SKM-1 (cell line): Measurements from ENCODE around the gene ZNF641.
"Not testable (repeated sequence)": the region's sequence is repeated elsewhere in the genome, so short reads cannot be mapped to it uniquely, and the experiment has no call there.

Experiments used
- DNase-seq: peaks from one replicate; lab custom pipeline; 2025; ENCODE audit not compliant: unreplicated experiment; lab: John Stamatoyannopoulos, UW

ZNF641 gene

DNA sequence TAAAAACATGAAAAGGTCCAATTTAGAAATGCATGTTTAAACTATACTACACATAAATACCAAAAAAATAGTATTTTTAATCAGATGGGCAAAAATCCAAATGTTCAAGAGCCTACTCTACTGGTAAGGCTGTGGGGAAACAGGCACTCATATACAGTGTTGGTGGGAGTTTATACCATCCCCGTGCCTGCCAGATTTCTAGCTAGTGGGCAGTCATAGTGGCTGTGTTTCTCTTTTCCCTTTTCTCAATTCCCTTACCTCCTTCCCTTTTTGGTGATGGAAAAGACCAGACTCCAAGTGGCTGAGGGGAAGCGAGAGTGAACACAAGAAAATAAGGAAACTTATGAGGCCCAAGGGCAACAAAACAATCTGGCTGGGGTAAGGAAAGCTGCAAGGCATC lies 14.7 kb downstream of the ZNF641 start:
- no peak for DNase-seq

DNA sequence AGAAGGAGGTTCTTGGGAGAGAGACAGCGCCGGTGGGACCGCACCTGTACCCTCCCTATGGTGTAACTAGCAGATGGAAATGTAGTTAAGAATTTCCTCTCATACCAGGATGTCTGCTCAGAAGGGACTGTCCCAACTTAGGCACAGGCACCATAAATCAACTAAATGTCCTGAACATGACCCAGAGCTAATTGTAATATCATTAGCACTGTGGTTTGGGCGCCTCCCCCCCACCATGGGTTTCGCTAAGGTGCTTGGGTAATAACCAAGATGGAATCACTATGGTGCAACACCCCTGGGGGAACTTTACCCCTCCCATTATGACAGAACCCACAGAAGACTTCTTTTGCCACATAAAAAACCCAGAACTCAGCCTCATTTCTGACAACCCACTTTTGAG lies 15.9 kb downstream of the ZNF641 start:
- peak; percentile 22 for DNase-seq

DNA sequence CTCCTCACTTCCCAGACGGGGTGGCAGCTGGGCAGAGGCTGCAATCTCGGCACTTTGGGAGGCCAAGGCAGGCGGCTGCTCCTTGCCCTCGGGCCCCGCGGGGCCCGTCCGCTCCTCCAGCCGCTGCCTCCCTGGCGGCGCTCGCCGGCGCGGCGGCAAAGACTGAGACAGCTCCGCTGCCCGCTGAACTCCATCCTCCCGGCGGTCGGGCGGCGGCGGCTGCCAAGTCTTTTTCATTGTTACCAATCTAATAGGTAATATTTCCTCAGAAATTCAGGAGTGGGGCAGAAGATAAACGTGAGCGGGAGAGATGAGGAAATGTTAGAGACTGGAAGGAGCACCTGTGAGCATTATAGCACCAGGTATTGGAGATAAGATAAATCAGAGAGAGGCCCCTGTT lies 17.0 kb downstream of the ZNF641 start:
- DNase-seq, result not testable (repeated sequence)

DNA sequence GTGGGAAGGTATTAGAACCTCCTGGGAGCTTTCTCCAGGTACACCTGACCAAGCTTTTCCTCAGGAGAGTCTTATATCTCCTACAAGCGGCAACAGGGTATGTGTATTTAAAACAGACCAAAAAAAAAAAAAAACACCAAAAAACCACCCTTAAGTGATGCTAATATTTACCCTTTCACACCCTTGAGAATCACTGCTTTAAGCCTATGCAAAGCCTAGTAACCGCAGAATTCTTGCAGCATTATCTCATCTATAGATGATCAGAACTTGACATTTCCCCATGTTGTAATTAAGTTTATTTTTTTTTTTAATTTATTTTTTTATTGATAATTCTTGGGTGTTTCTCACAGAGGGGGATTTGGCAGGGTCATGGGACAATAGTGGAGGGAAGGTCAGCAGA lies 19.3 kb downstream of the ZNF641 start:
- DNase-seq, result no peak

DNA sequence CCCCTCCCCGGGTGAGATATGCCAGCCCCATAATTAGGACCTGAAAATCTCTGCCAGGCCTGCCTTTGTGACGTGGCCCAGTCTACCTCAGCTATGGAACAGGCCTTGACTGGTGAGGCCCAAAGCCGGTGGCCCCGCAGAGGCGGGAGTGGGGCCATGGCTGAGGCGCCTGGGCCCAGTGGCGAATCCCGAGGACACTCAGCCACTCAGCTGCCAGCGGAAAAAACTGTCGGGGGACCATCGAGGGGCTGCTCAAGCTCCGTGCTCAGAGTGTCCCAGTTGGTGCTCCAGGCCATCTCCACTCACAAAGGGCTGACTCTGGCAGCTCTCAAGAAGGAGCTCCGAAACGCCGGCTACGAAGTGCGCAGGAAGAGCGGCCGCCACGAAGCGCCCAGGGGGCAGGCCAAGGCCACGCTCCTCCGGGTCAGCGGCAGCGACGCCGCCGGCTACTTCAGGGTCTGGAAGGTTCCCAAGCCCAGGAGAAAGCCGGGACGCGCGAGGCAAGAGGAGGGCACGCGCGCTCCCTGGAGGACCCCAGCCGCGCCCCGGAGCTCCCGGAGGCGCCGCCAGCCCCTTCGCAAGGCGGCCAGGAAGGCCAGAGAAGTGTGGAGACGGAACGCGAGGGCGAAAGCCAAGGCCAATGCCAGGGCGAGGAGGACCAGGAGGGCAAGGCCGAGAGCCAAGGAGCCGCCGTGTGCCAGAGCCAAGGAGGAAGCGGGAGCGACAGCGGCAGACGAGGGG lies 21.4 kb downstream of the ZNF641 start:
- DNase-seq, result no peak

DNA sequence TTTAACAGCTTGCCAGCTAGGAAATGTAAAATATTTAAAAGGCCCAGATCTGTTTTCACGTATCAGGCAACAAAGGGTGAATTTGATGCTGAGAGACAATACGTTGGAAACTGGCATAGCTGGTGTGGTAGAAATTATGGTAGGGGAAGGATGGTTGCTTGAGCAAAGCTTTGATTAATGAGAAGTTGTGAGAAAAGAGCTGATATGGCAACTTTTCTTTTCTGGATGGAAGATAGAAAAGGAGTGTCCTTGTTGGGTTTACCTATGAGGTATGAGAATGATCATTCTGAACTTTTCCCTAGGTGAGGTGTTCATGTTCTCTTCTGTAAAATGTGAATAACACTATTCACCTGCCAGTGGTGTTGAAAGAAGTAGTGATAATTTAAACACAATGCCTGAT lies 34.2 kb downstream of the ZNF641 start:
- DNase-seq, result no peak

DNA sequence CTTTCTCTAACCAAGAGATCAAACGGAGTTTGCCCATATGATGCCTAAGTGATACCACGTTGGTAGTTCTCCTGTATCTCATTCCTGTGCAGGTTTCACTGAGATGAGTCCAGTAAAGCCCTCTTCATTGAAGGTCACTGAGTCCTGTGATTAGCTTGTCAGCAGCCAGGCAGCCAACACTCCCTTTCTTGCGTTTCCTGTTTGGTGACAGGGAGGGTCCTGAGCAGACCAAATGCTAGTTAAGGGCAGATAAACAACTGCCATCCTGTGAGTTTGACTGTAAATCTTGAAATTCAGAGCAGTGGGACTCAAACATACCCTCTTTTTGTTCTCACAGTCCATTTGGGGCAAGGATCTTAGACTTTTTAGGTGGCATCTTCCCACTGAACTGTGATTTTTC lies 39.4 kb downstream of the ZNF641 start:
- no peak for DNase-seq

DNA sequence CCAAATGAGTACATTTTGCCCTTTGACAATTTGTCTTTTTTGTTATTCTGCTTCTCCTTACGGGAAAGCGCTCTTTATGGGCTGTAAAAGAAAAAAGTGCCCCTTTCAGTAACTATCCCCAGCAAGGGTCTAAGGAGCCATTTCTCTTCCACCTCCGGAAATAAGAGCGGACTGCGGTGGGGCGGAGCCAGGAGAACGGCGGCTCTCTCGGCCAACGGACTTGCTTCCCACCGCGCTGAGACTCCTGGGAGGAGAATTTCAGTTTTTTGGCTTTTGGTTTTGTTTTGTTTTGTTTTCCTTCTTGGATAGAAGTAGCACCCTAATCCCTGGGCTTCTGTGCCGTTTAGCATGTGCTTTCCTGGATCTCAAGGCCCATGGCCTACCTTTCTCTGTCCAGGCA lies 43.5 kb downstream of the ZNF641 start:
- DNase-seq, result no peak

DNA sequence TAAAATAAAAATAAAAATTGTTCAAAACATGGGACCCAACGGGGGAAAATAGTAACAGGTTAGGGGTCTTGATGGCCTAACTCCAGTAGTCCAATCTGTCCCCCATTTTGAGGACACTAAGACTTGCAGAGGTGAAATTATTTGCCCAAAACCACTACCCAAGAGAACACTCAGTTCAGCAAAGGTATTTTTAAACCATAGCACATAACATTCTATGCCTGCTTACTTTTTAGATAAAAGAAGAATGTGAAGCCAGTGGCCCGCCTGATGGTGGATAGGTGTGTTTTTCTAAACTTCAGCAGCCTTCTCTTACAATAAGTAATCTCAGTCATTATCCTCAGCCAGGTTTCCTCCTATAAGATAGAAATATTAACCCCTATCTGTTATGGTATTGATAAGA lies 45.5 kb downstream of the ZNF641 start:
- no peak for DNase-seq

DNA sequence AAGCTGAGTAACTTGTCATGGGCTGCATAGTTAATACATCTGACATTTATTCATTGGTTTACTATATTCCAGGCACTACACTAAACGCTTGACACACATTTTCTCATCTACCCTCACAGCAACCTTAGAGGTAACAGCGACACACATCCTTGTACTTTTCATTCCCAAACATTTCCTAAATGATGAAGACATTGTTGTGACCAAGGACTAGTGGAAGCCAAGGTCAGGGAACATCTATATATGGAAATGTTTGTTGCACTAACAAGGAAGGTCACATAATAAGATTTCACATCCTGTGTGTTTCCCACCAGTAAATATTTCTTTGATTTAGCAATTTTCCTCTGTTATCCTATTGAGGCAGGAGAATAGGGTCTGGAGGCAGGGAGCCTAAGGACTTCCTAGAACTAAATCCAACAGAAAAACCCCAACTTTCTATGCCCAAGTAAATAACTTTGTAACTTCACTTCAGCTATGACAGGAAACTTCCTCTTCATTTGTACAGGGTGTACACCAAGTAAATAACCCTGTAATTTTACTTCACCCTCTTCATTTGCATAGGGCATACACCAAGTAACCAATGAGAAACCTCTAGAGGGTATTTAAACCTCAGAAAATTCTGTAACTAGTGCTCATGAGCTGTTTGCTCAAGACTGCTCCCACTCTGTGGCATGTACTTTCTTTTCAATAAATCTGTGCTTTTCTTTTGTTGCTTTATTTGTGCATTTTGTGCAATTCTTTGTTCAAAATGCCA lies 48.4 kb downstream of the ZNF641 start:
- no peak for DNase-seq

DNA sequence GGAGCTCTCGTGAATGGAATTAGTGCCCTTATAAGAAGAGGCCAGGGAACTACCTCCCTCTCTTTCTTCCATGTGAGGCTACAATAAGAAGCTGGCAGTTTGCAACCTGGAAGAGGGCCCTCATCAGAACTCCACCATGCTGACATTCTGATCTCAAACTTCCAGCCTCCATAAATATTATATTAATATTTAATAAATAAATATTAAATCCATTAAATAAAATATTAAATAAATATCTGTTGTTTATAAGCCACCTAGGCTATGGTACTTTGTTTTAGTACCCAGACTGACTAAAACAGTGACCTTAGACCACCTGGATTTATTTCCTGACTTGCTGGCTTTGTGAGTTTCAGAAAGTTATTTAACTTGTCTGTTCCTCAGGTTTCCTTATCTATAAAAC lies 49.9 kb downstream of the ZNF641 start:
- DNase-seq, result no peak

DNA sequence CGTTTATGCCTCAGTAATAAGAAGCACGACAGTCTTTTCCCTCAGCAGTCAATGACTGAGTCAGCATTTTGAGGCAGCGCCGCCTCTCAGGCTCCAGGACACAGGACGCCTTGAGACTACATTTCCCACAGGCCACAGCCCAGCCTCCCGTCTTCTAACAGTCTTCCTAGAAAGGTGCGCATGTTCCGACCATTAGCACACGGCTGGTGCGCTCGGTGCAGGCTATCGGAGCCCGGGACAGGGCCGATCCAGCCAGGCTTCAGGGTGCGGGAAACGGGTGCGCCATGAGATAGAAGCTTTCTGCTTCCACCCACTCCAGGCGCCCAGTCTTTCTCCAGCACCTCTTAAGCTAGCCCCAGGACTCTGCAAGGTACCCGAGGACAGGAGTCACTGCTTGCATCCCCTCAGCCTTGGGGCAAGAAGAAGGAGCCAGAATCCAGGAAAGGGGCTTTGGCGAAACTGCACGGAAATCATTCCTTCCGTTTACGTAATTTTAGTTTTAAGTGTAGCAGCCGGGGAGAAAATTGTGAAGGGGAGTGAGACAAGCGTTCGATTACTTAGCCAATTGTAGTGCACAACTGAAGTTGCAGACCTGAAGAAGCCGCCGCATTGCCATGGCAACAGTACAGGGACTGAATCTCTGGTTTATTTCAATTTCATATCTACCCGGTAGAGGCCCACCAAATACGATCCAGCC lies 54.0 kb downstream of the ZNF641 start:
- DNase-seq, result peak; percentile 42

DNA sequence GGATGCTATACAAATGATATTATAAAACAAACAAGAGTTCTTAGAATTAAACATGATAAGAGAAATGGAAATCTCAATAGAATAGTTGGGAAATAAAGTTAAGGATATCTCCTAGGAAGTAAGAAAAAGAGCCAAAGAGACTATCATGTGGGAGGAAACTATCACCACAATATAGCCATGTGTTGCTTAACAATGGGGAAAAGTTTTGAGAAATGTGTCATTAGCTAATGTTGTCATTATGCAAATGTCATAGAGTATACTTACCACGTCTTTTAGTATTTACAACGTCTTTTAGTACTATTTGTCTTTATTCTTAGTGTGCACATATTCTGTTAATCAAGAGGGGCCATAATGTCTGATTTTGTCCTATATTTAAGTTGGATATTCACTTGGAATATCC lies 58.7 kb downstream of the ZNF641 start:
- no peak for DNase-seq

DNA sequence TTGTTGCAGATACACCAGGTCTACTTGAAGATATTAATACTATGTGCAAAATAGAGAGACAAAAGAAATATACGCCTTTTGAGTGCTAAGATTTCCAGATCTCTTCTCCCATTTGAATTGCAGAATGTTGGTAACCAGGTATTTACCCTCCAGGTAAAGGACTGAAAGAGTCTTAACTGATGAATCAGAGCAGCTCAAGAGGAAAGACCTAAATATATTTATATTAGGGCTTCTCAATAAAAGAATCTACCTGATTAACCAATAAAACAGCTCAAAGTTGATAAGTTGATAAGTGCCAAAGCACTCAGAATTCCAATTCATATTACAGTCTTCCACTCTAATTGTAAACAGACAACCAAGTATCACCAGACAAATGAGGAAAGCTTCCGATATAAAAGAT lies 59.2 kb downstream of the ZNF641 start:
- DNase-seq, result no peak

DNA sequence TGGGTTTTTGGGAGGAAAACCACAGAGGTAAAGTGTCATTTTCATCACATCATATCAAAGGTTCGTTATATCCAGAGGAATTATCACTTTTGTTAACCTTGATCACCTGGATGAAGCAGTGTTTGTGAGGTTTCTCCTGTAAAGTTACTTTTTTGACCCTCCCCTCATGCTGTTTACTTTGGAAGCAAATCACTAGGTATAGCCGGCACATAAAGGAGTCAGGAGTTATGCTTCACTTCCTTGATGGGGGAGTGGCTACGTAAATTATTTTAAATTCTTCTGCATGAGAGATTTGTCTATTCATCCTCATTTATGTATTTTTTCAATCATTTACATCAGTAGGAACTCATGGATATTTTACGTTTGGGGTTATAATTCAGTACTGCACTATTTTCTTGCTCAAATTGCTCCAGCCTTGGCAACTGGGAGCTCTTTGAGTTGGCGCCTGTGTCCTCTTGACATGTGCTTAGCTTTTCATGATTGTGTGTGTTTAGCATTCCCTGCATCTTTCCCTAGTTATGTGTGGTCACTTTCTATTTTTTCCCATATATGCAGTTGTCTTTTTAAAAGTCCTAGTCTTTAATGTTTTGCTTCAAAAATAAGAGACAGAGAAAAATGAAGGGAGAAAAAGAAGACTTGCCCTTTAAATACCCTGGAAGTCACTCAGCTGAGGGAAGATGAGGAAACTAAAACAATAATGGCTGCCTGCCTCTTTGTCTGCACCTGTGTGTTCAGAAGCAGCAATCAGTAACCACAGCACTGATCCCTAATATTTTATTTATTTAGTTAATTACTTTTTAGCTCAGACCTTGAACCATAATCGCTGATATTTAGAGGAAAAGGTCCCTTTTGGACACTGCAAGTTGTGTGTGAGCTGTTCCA lies 62.1 kb downstream of the ZNF641 start:
- no peak for DNase-seq
